ENCODE measurements around the gene LRCH1.

GRCh38 chr13:46598820-46599180, 45.8 kb downstream of the LRCH1 start:
- TF ChIP-seq CTCF (IDR thresholded peaks at IDR 0.05) (no peak), POLR2A (IDR thresholded peaks at IDR 0.05; ENCODE audit: low read depth) (no peak), POLR2AphosphoS5 (IDR thresholded peaks at IDR 0.05) (no peak), EP300 (IDR thresholded peaks at IDR 0.05) (no peak)

All from esophagus muscularis mucosa (tissue), 4 donors.